ENCODE results near the gene RTTN. TPM values are rescaled to one million over a fixed set of nuclear protein-coding genes. Genes with fewer than 3 reads are reported as not detected.

The RTTN gene
- total and polyA plus RNA-seq, 2 experiments from 2014 or later = 7.2 to 31.0 TPM

DNA sequence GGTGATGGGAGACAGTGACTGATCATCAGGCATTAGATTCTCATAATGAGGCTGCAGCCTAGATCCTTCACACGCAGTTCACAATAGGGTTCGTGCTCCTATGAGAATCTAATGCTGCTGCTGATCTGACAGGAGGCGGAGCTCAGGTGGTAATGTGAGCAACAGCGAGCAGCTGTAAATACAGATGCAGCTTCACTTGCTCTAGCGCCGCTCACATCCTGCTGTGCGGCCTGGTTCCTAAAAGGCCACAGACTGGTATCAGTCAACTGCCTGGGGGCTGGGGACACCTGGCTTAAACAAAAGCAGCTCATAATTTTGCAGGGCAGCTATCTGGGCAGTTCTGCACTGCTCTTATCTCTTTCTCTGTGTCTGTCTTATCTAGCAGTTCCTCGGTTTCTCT lies 237.4 kb downstream of the RTTN start (continued):
- no peak for TF ChIP-seq STAT1 (IDR thresholded peaks at IDR 0.05; ENCODE audit: unreplicated experiment)
- TF ChIP-seq, protein P1, sequence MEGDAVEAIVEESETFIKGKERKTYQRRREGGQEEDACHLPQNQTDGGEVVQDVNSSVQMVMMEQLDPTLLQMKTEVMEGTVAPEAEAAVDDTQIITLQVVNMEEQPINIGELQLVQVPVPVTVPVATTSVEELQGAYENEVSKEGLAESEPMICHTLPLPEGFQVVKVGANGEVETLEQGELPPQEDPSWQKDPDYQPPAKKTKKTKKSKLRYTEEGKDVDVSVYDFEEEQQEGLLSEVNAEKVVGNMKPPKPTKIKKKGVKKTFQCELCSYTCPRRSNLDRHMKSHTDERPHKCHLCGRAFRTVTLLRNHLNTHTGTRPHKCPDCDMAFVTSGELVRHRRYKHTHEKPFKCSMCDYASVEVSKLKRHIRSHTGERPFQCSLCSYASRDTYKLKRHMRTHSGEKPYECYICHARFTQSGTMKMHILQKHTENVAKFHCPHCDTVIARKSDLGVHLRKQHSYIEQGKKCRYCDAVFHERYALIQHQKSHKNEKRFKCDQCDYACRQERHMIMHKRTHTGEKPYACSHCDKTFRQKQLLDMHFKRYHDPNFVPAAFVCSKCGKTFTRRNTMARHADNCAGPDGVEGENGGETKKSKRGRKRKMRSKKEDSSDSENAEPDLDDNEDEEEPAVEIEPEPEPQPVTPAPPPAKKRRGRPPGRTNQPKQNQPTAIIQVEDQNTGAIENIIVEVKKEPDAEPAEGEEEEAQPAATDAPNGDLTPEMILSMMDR (conservative IDR thresholded peaks at IDR 0.05; ENCODE audit: low read depth in 2 of 2) = no peak
- TF ChIP-seq, protein P2, sequence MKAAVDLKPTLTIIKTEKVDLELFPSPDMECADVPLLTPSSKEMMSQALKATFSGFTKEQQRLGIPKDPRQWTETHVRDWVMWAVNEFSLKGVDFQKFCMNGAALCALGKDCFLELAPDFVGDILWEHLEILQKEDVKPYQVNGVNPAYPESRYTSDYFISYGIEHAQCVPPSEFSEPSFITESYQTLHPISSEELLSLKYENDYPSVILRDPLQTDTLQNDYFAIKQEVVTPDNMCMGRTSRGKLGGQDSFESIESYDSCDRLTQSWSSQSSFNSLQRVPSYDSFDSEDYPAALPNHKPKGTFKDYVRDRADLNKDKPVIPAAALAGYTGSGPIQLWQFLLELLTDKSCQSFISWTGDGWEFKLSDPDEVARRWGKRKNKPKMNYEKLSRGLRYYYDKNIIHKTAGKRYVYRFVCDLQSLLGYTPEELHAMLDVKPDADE (IDR thresholded peaks at IDR 0.05) = no peak
- no peak for TF ChIP-seq ZNF331 (CRISPR knock-in tag; IDR thresholded peaks at IDR 0.05; ENCODE audit: low read depth)
- TF ChIP-seq ZNF114 (CRISPR knock-in tag; IDR thresholded peaks at IDR 0.05) = no peak
- no peak for TF ChIP-seq NANOG (IDR thresholded peaks at IDR 0.05; ENCODE audit: borderline replicate concordance)
- no peak for TF ChIP-seq JUNB (IDR thresholded peaks at IDR 0.05; ENCODE audit: unreplicated experiment)
- no peak for TF ChIP-seq EZH2 (IDR thresholded peaks at IDR 0.05; ENCODE audit: low read depth, unreplicated experiment)

DNA sequence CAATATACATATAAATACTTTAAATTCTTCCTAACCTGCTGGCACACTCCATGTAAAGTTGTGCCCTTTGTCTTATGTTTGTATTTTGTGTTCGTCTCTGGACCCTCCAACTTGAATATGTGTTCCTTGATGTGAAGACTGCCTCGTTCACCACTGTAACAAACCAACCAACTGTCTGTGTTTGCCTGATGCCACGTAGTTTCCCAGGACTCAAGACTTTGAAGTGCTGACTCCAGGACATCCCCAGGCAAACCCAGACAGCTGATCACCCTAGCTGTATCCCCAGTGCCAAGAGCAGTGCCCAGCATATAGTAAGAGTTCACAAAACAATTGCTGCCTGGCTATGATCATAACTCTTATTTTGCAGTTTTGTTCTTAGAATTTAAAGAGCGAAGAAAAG lies 242.3 kb downstream of the RTTN start:
- DNase-seq (ENCODE audit: low spot score) (no peak), ATAC-seq (no peak)
- no peaks in the 10 kb centered on the region for H3K36me3 Mint-ChIP-seq (ENCODE audit: low read depth)
- Histone ChIP-seq H4K20me1 (replicated peaks; ENCODE audit: insufficient read depth) (no peaks in the 10 kb centered on the region), H3K36me3 (ENCODE audit: insufficient read depth) (no peaks in the 10 kb centered on the region), H2AFZ (no peak overlapping the region), H3K4me1 (ENCODE audit: insufficient read depth) (no peaks in the 10 kb centered on the region), H3F3A (replicated peaks; ENCODE audit: low read depth) (no peaks in the 10 kb centered on the region), H3K27me3 (ENCODE audit: insufficient read depth) (no peaks in the 10 kb centered on the region), H3K9me2 (ENCODE audit: insufficient read depth) (no peaks in the 10 kb centered on the region), H3K27ac (ENCODE audit: low read depth) (no peak overlapping the region), H3K79me2 (replicated peaks; ENCODE audit: insufficient read depth) (no peaks in the 10 kb centered on the region), H3K4me2 (no peak overlapping the region), H3K4me3 (no peak overlapping the region)
- H3K27me3 Mint-ChIP-seq (ENCODE audit: insufficient read depth, low read depth, poor library complexity) = peaks cover 4% of the 10 kb centered on the region
- H3K4me3 Mint-ChIP-seq = no peak overlapping the region
- H3K4me1 Mint-ChIP-seq = no peaks in the 10 kb centered on the region
- H3K9me3 Mint-ChIP-seq = no peaks in the 10 kb centered on the region
- H3K27ac Mint-ChIP-seq = no peak overlapping the region
- TF ChIP-seq, protein P1 (conservative IDR thresholded peaks at IDR 0.05; ENCODE audit: low read depth in 2 of 2) = no peak
- TF ChIP-seq, protein P2 (IDR thresholded peaks at IDR 0.05) = no peak
- TF ChIP-seq CREB1 (CRISPR knock-in tag; IDR thresholded peaks at IDR 0.05; ENCODE audit: low read depth) (no peak), POLR2AphosphoS5 (IDR thresholded peaks at IDR 0.05; ENCODE audit: low read depth) (no peak), JUNB (IDR thresholded peaks at IDR 0.05; ENCODE audit: unreplicated experiment) (no peak), NANOG (IDR thresholded peaks at IDR 0.05; ENCODE audit: borderline replicate concordance) (no peak)
- TF ChIP-seq, protein P3, sequence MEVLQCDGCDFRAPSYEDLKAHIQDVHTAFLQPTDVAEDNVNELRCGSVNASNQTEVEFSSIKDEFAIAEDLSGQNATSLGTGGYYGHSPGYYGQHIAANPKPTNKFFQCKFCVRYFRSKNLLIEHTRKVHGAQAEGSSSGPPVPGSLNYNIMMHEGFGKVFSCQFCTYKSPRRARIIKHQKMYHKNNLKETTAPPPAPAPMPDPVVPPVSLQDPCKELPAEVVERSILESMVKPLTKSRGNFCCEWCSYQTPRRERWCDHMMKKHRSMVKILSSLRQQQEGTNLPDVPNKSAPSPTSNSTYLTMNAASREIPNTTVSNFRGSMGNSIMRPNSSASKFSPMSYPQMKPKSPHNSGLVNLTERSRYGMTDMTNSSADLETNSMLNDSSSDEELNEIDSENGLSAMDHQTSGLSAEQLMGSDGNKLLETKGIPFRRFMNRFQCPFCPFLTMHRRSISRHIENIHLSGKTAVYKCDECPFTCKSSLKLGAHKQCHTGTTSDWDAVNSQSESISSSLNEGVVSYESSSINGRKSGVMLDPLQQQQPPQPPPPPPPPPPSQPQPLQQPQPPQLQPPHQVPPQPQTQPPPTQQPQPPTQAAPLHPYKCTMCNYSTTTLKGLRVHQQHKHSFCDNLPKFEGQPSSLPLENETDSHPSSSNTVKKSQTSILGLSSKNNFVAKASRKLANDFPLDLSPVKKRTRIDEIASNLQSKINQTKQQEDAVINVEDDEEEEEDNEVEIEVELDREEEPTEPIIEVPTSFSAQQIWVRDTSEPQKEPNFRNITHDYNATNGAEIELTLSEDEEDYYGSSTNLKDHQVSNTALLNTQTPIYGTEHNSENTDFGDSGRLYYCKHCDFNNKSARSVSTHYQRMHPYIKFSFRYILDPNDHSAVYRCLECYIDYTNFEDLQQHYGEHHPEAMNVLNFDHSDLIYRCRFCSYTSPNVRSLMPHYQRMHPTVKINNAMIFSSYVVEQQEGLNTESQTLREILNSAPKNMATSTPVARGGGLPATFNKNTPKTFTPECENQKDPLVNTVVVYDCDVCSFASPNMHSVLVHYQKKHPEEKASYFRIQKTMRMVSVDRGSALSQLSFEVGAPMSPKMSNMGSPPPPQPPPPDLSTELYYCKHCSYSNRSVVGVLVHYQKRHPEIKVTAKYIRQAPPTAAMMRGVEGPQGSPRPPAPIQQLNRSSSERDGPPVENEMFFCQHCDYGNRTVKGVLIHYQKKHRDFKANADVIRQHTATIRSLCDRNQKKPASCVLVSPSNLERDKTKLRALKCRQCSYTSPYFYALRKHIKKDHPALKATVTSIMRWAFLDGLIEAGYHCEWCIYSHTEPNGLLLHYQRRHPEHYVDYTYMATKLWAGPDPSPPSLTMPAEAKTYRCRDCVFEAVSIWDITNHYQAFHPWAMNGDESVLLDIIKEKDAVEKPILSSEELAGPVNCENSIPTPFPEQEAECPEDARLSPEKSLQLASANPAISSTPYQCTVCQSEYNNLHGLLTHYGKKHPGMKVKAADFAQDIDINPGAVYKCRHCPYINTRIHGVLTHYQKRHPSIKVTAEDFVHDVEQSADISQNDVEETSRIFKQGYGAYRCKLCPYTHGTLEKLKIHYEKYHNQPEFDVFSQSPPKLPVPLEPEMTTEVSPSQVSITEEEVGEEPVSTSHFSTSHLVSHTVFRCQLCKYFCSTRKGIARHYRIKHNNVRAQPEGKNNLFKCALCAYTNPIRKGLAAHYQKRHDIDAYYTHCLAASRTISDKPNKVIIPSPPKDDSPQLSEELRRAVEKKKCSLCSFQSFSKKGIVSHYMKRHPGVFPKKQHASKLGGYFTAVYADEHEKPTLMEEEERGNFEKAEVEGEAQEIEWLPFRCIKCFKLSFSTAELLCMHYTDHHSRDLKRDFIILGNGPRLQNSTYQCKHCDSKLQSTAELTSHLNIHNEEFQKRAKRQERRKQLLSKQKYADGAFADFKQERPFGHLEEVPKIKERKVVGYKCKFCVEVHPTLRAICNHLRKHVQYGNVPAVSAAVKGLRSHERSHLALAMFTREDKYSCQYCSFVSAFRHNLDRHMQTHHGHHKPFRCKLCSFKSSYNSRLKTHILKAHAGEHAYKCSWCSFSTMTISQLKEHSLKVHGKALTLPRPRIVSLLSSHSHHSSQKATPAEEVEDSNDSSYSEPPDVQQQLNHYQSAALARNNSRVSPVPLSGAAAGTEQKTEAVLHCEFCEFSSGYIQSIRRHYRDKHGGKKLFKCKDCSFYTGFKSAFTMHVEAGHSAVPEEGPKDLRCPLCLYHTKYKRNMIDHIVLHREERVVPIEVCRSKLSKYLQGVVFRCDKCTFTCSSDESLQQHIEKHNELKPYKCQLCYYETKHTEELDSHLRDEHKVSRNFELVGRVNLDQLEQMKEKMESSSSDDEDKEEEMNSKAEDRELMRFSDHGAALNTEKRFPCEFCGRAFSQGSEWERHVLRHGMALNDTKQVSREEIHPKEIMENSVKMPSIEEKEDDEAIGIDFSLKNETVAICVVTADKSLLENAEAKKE (CRISPR knock-in tag; IDR thresholded peaks at IDR 0.05) = no peak

Data from GM23338 (cell line).